GM03348 (cell line): Measurements from ENCODE around the gene MAPT.
"Not testable (repeated sequence)": the region's sequence is repeated elsewhere in the genome, so short reads cannot be mapped to it uniquely, and the experiment has no call there.

Experiments used
- DNase-seq: peaks from one replicate; pipeline ENCODE4 v3.0.0; 2012; ENCODE audit warnings: low spot score

MAPT gene

DNA sequence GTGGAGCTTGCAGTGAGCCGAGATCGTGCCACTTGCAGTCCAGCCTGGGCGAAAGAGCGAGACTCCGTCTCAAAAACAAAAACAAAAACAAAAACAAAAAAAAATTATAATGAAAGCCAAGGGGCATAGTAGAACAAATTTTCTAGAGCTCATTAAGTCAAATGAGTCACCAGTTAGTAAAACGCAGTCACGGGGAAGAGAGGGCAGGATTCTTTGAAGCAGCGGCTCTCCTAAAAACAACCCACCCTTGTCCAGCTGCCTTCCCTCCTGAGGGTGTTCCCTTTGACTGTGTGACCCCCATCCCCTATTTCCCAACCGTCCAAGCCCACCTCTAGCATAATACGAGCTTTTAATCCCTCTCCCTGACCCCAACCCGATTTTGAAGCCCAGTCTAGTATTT is 60.6 kb downstream of the MAPT start:
- no peak for DNase-seq

DNA sequence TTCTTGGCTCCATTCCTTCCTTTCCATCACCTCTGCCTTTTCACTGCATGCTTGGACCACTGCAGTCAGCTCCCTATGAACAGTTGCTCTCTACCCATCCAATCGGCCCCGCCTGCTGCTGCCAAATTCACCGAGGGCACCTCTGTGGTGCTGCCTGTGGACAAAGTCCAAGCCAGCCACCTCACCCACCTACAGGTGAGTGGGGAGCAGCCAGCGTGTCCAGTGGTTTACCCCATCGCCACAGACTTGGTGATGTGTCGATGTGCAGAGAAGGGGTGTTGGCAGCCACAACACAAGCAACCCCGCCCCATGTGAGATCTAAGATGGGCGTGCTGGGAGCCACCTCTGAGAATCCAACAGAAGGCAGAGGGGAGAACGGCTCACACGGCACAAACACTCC is 61.0 kb downstream of the MAPT start:
- DNase-seq = no peak

DNA sequence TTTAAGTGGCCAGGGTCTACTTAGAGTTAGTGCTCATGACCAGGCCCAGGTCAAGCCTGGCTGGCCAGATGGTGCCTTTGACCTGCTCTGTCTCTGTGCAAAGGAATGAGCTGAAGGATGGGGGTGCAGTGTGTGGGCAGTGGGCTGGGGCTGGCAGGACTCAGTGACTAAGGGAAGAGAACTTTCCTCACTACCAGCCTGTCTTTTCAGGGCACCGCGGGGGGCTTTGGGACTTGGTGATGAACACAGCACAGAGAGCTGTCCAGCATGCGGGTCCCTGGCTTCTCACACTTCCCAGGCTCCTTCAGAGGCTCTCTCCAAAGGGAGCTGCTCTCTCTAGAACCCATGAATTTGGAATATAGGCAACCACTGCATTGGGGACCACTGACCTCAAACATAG is 61.7 kb downstream of the MAPT start:
- no peak for DNase-seq

DNA sequence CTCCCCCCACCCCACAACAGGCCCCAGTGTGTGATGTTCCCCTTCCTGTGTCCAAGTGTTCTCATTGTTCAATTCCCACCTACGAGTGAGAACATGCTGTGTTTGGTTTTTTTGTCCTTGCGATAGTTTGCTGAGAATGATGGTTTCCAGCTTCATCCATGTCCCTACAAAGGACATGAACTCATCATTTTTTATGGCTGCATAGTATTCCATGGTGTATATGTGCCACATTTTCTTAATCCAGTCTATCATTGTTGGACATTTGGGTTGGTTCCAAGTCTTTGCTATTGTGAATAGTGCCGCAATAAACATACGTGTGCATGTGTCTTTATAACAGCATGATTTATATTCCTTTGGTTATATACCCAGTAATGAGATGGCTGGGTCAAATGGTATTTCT is 62.4 kb downstream of the MAPT start:
- DNase-seq = not testable (repeated sequence)

DNA sequence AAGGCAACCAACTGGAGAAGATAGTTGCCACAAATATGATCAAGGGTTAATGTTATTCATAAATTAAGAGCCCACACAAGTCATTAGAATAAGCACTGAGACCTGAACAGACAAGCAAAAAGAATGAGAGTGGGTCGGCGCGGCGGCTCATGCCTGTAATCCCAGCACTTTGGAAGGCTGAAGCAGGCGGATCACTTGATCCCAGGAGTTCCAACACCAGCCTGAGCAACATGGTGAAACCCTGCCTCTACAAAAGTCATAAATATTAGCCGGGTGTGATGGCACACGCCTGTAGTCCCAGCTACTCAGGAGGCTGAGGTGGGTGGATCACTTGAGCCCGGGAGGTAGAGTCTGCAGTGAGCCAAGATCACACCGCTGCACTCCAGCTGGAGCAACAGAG is 64.0 kb downstream of the MAPT start:
- DNase-seq = no peak

DNA sequence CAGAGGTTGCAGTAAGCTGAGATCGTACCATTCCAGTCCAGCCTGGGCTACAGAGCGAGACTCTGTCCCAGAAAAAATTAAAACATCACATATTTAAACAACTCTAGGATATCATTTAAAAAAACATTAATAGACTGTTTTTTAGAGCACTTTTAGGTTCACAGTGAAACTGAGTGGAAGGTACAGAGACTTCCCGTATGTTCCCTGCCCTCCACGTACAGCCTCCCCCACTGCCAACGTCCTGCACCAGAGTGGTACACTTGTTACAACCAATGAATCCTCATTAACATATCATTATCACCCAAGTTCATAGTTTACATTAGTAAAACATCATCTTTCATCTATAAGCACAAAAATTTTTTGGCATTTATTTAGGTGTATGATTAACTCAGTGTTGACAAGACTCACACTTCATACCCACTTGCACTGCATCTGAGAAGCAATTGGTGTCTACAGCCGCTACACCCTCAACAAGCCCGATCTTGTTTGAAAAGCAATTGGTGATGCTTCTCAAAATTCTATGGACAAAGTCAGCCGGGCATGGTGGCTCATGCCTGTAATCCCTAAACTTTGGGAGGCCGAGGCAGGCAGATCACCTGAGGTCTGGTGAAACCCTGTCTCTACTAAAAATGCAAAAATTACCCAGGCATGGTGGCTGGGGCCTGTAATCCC is 64.8 kb downstream of the MAPT start:
- no peak for DNase-seq

DNA sequence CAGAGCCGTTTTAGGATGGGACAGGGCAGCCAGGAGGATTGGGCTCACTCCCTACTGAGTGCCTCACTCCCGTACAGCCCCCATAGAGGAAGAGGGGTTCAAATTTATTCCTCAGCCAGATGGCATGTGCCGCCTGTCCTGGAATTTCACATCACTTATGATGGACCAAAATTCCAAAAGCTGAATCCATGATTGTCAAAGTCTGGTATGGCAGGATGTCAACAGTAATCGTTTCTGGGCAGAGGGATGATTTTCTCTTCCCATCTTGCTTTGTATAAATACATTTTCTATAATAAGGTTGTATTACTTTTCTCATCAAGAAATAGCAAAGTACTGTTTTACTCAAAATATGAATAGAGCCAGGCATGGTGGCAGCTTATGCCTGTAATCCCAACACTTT is 66.0 kb downstream of the MAPT start:
- no peak for DNase-seq

DNA sequence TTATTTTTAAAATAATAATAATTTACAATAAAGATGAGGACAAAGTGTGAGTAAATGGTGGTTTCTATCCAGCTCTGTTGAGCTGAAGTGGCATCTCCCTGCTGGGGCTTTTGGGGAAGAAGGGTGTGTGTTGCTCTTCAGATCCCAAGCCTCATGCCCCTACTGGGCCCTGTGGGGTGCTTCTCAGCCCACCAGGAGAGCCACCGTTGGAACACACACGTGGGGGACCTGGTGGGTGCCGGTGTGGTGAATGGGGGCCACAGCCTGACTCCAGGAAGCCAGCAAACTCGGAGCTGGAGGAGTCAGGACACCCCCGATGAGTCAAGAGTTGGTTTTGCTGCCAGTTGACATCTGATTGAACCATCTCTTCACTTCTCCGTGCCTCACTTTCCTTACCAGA is 66.9 kb downstream of the MAPT start:
- DNase-seq = no peak

DNA sequence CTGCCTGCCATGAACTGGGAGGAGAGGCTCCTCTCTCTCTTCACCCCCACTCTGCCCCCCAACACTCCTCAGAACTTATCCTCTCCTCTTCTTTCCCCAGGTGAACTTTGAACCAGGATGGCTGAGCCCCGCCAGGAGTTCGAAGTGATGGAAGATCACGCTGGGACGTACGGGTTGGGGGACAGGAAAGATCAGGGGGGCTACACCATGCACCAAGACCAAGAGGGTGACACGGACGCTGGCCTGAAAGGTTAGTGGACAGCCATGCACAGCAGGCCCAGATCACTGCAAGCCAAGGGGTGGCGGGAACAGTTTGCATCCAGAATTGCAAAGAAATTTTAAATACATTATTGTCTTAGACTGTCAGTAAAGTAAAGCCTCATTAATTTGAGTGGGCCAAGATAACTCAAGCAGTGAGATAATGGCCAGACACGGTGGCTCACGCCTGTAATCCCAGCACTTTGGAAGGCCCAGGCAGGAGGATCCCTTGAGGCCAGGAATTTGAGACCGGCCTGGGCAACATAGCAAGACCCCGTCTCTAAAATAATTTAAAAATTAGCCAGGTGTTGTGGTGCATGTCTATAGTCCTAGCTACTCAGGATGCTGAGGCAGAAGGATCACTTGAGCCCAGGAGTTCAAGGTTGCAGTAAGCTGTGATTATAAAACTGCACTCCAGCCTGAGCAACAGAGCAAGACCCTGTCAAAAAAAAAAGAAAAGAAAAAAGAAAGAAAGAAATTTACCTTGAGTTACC is 68.0 kb downstream of the MAPT start:
- DNase-seq = no peak

DNA sequence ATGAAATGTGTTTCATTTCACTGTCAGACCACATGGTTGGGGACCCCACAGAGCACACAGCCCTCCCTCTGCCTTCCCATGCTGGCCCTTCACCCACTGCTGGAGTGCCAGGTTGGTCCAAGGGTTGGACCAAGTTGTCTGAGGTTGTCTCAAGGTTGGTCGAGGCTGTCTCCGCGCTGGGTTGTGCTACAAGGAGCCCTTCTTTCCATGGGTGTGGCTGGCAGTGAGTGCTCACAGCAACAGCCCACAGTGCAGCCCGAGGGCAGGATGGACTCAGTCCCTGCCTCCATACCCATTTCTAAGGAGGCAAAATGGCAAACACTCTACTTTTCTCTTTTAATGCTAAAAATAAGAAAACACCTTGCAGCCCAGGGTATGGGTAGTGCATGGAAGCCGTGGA is 68.9 kb downstream of the MAPT start:
- no peak for DNase-seq

DNA sequence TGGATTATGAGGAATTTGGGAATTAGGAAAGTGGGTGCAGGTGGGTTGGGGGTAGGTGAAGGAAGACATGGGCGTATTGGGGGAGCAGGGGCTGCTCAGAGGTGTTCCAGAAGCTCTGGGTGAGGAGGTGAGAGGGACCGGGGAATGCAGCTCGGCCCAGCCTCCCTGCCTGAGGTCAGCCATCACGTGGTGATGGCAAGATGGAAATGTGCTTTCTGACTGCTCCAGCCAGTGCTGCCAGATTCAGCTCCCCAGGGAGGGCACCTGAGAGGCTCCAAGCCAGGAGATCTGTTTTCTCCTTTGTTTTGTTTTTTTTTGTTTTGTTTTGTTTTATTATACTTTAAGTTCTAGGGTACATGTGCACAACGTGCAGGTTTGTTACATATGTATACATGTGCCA is 69.5 kb downstream of the MAPT start:
- no peak for DNase-seq

DNA sequence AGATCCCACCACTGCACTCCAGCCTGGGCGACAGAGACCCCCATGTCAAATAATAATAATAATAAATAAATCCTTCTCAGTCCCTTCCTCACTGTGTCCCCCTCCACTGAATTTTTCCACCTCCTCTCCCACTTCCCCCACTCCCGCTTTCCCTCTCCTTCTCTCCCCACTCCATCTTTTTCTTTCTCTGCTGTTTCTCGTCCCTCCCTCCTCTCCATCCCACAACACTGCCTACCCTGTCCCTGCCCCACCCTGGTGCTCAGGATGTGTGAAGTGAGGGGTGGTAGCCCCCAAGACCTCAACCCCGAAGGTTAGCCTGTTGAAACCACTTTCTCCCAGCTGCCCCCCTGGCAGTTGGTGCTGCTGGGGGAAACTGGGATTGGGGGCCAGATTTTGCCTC is 70.3 kb downstream of the MAPT start:
- DNase-seq = no peak

DNA sequence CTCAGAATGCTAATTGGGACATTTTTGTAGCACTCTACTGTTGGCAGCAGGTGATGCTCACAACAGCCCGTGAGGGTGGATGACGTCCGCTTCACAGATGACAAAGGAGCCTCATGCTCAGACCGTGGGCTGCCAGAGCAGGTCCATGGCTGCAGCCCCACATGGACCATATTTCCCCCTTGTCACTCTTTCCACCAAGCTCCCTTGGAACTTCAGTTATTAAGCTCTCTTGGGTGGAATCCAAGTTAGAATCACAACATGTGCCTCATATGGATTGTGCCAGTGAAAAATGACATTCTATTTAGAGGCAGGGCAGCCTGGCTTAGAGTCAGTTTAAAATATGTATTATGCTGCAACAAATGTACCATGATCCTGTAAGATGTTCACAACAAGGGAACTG is 71.5 kb downstream of the MAPT start:
- DNase-seq = no peak

DNA sequence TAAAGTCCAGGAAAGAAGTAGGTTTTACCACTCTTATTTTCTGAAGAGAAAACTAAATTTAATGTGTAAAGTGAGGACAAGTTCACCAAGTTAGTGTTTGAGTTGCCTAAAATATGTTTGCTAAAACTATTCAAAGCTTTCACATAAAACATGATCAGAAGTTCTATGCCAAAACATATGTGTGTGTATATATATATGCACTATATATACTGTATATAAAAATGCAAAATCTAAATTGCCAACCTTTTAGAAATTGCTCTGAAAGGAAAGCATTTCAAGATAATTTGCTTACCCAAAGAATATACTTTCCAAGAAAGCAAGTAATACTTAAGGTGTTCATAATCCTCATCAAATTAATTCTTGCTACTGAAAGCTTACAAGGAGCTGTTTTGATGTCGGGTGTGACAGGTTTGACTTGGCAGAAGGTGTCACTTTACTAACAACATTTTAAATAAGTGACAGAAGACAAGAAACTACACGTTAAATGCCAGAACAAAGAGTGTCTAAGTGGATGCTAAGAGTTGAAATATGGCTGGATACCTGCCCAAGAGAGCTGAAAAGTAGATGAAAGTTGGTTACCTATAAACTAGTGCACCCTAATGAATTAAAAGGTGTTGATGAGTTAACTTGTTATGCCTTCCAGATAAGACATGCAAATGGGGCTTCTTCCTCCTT is 72.4 kb downstream of the MAPT start:
- no peak for DNase-seq

DNA sequence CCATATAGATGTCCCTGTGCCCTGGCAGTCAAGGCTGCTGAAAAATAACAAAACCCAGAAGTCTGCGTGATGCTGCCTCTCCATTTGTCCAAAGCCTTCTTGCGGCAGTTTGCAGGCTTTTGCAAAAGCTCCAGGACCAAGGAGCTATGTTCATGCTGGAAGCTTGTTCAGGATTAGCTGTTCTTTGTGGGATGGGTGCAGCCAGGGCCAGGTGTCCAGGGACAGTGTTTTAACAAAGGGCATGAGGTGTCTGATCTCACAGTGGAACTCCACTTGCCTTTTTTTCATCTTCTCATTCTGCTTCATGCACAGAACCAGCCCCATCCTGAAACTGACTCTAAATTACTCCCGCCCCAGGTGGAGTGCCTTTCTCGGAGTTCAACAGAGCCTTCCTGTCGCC is 73.0 kb downstream of the MAPT start:
- DNase-seq = no peak

DNA sequence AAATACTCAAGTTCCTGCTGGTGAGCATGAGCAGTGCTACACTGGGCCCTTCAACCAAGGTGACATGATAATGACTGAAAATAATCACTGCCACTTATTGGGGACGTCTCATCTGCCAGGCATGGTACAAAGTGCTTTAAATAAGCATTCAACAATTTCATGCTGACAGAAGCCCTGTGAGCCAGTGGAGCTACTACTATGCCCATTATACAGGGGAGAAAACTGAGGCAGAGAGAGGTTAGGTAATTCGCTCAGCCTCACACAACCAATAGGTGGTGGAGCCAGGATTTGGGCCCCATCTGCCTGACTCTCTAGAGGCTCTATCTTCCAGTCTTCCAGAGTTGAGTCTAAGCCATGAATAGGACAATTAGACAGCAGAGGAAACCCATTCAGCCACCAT is 74.4 kb downstream of the MAPT start:
- DNase-seq = no peak

DNA sequence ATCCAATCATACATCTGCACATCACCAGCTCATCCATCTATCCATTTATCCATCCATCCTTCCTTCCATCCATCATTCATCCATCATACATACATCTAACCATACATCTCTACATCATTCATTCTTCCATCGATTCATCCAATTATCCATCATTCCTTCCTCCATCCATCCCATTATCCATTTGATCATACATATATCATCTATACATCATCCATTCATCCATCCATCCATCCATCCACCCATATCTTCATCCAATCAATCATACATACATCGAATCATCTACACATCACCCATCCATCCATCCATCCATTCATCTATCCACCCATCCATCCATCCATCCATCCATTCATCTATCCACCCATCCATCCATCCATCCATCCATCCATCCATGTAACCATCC is 75.4 kb downstream of the MAPT start:
- no peak for DNase-seq

DNA sequence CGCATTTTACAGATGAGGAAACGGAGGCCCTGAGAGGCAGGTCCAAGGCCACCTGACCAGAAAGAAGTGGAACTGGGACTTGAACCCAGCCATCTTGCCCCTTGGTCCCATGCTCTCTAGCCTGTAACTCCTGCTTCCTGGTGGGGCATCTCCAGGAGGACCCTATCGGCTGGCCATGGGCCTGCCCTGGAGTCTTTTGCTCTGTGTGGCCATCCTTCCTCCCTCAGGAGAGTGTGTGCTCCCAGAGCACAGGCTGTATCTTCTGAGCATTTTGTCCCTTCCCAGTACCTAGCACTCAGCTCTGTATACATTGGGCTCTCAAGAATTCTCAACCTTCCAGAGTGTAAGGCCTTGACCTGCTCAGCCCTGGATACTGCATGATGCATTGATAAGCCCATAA is 76.3 kb downstream of the MAPT start:
- no peak for DNase-seq

DNA sequence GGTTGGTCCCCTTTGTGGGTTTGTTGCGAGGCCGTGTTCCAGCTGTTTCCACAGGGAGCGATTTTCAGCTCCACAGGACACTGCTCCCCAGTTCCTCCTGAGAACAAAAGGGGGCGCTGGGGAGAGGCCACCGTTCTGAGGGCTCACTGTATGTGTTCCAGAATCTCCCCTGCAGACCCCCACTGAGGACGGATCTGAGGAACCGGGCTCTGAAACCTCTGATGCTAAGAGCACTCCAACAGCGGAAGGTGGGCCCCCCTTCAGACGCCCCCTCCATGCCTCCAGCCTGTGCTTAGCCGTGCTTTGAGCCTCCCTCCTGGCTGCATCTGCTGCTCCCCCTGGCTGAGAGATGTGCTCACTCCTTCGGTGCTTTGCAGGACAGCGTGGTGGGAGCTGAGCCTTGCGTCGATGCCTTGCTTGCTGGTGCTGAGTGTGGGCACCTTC is 77.4 kb downstream of the MAPT start:
- DNase-seq = no peak

DNA sequence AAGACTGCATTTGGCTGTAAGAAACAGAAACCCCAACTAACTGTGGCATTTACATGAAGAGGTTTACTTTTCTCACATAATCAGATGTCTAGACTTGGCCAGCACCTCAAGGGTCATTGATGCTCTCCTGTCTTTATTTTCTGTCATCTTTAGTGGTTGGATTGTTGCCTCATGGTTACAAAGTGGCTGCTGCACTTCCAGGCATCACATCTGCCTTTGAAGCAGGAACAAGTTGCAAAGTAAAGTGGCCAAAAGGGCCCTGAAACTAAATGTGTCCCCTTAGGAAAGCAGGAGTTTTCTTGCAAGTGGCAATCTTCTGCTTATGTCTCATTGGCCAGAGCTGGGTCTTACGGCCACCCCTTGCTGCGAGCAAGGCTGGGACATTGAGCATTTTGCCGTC is 78.2 kb downstream of the MAPT start:
- no peak for DNase-seq

DNA sequence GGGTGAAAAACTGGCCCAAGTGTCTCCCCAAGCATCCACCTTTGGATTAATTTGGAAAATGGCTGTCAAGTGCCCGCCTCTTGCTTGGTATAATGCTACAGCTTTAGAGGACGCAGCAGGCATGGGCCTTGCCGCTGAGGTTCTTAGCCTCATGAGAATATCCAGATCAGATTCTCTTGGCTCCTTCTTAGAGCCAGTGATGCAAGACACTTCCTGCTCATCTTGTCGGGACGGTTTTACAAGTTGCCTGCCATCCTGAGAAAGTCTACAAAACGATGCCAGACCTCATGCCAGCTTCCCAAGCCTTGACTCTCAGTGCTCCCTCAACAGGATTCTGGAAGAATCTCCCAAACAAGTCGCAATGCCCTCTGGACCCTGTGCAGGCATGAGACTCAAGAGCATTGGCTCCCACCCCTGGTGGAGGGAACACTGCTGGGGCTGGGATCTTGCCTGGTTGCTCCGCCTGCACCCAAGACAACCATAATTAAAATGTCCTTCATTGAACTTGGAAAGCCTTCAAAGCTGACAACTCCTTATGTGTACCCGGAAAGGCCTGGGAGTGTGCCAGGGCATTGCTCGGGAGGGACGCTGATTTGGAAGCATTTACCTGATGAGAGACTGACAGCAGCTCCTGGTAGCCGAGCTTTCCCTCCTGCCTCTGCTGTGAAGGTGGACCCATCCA is 78.9 kb downstream of the MAPT start:
- no peak for DNase-seq

DNA sequence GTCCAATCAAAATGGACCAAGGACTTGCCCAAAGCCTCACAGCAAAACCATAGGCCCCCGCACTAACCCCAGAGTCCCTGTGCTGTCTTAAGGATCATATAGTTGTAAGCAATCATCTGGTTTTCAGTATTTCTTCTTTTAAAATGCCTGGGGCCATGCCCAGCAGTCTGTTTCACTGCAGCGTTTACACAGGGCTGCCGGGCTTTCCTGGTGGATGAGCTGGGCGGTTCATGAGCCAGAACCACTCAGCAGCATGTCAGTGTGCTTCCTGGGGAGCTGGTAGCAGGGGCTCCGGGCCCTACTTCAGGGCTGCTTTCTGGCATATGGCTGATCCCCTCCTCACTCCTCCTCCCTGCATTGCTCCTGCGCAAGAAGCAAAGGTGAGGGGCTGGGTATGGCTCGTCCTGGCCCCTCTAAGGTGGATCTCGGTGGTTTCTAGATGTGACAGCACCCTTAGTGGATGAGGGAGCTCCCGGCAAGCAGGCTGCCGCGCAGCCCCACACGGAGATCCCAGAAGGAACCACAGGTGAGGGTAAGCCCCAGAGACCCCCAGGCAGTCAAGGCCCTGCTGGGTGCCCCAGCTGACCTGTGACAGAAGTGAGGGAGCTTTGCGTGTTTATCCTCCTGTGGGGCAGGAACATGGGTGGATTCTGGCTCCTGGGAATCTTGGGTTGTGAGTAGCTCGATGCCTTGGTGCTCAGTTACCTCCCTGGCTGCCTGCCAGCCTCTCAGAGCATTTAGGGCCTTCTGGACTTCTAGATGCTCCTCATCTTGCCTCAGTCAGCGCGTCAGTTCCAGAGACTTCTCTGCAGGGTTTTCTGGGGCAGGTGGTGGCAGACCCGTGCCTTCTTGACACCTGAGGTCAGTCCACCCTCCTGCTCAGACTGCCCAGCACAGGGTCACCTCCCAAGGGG is 79.8 kb downstream of the MAPT start:
- DNase-seq = no peak
